Right kidney (tissue), 1 donor: ENCODE results near the gene NLN.
"Not testable (repeated sequence)": the region's sequence is repeated elsewhere in the genome, so short reads cannot be mapped to it uniquely, and the experiment has no call there.

Experiments used
- DNase-seq: peaks from one replicate; pipeline ENCODE4 v3.0.0-alpha.2; 2016

Gene NLN

GRCh38 chr5:65871776-65872175 lies 149.8 kb downstream of the NLN start:
- DNase-seq = not testable (repeated sequence)

GRCh38 chr5:65873181-65873750 lies 151.3 kb downstream of the NLN start:
- DNase-seq = no peak

- DNase-seq = no peak
These were observed 152.2 kb downstream of the NLN start for GRCh38 chr5:65874241-65874640.

- no peak for DNase-seq
These were observed 154.5 kb downstream of the NLN start for GRCh38 chr5:65876496-65876895.

DNA sequence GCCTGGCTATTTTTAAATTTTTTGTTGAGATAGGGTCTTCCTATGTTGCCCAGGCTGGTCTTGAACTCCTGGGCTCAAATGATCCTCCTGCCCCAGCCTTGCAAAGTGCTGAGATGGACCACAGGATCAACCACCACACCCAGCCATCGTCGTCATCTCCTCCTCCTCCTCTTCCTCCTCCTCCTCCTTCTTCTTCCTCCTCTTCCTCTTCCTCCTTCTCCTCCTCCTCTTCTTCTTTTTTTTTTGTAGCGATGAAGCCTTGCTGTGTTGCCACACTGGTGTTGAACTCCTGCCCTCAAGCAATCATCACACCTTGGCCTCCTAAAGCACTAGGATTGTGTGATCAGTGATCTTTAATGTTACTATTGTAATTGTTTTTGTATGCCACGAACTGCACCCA lies 155.0 kb downstream of the NLN start:
- DNase-seq = no peak
